Panc1 (cell line): ENCODE data around the gene PYM1. TPM values are rescaled to one million over a fixed set of nuclear protein-coding genes. Genes with fewer than 3 reads are reported as not detected.

ENCODE experiments used
- ATAC-seq: fragments of 200-7000 bp; cut with Tn5 transposase; 2 replicates; pipeline ENCODE4 v1.9.1; 2020; ENCODE audit warnings: mild to moderate bottlenecking, moderate library complexity
- BruUV-seq: library from RNA; stranded (reverse); fragments of 400-500 nt; replicated peaks from 2 replicates; lab custom pipeline; 2021; lab: Mats Ljungman, UMichigan
- CTCF ChIA-PET: fragments of 300-600 bp; sonication (Branson Sonifier 250); formaldehyde crosslinking; loops from one replicate; lab custom pipeline; 2022; ENCODE audit warnings: antibody characterized with exemption; lab: Charles Lee
- POLR2A ChIA-PET: fragments of 300-600 bp; sonication (Branson Sonifier 250); formaldehyde crosslinking; loops from one replicate; lab custom pipeline; 2022; ENCODE audit warnings: antibody characterized with exemption; lab: Charles Lee
- DNase-seq: peaks from one replicate; pipeline ENCODE4 v3.0.0-alpha.2; 2010; ENCODE audit warnings: low read depth, low spot score
- H3K27ac ChIP-seq: 2 replicates; pipeline ENCODE4 v1.5.1; 2011; ENCODE audit warnings: mild to moderate bottlenecking, low read length, inconsistent platforms
- H3K27me3 ChIP-seq: fragments of 200-500 bp; sonication (Bioruptor generic); 2 replicates; pipeline ENCODE4 v1.6.0; 2014; ENCODE audit warnings: low read length, inconsistent platforms; ENCODE audit not compliant: control insufficient read depth, insufficient read depth
- H3K36me3 ChIP-seq: fragments of 200-500 bp; sonication (Bioruptor generic); 2 replicates; pipeline ENCODE4 v1.5.1; 2014; ENCODE audit warnings: inconsistent platforms, mild to moderate bottlenecking, low read length, moderate library complexity; ENCODE audit not compliant: control insufficient read depth, insufficient read depth
- H3K4me1 ChIP-seq: 2 replicates; pipeline ENCODE4 v1.5.1; 2011; ENCODE audit warnings: inconsistent platforms, mild to moderate bottlenecking, low read length, moderate library complexity; ENCODE audit not compliant: control insufficient read depth, insufficient read depth
- H3K4me3 ChIP-seq, 2 experiments: 2 replicates each; pipeline ENCODE4 v1.5.1; 2011 to 2012; ENCODE audit warnings: low read depth in 2 of 2, low read length in 2 of 2, mild to moderate bottlenecking in 2 of 2, inconsistent platforms in 1 of 2, moderate library complexity in 1 of 2
- H3K9me3 ChIP-seq: fragments of 200-500 bp; sonication (Bioruptor generic); 2 replicates; pipeline ENCODE4 v1.5.1; 2014; ENCODE audit warnings: low read depth, mild to moderate bottlenecking, inconsistent platforms, low read length, moderate library complexity; ENCODE audit not compliant: control insufficient read depth, insufficient read depth
- CTCF ChIP-seq: fragments of 450-650 bp; IDR thresholded peaks from 2 replicates; pipeline ENCODE4 v1.5.1; 2017; ENCODE audit warnings: mild to moderate bottlenecking
- POLR2AphosphoS5 ChIP-seq: IDR thresholded peaks from 2 replicates; pipeline ENCODE4 v1.6.1; 2012; ENCODE audit warnings: mild to moderate bottlenecking, low read depth, low read length, moderate library complexity
- REST ChIP-seq, 2 experiments: IDR thresholded peaks; 2 replicates each; pipeline ENCODE4 v1.6.1; 2011 to 2012; ENCODE audit warnings: low read depth in 2 of 2, control low read depth in 1 of 2, low read length in 1 of 2, mild to moderate bottlenecking in 1 of 2, moderate library complexity in 1 of 2; ENCODE audit not compliant: insufficient read depth in 1 of 2
- SIN3A ChIP-seq: IDR thresholded peaks from 2 replicates; pipeline ENCODE4 v1.6.1; 2012; ENCODE audit warnings: low read depth, mild to moderate bottlenecking, low read length, moderate library complexity, borderline replicate concordance; ENCODE audit not compliant: insufficient read depth
- TCF7L2 ChIP-seq: IDR thresholded peaks from 2 replicates; pipeline ENCODE4 v1.6.1; 2011; ENCODE audit warnings: mild to moderate bottlenecking, low read depth, low read length, inconsistent platforms
- in situ Hi-C: cut with HindIII; loops from 2 replicates; pipeline ENCODE4 v1.10.0; 2016; ENCODE audit warnings: low sequenced_read_pairs, low pct_unique_long_range_greater_than_20kb
- intact Hi-C: fragments of 100-400 bp; cut with micrococcal nuclease; formaldehyde crosslinking; loops from one replicate; pipeline ENCODE4 v1.10.0; 2022; ENCODE audit not compliant: unreplicated experiment
- total RNA-seq: library from RNA; stranded (reverse); gene quantifications from one replicate; pipeline ENCODE4 v1.2.1, GENCODE V29; 2021; ENCODE audit not compliant: unreplicated experiment

Gene PYM1
- total RNA-seq, 1 experiment from 2014 or later: 32.2 TPM

GRCh38 chr12:55877824-55878223, 49.9 kb downstream of the PYM1 start:
- in situ Hi-C loops (no loop called here), intact Hi-C loops (no loop called here)
- Histone ChIP-seq H3K36me3 (no peaks in the 10 kb centered on the region), H3K9me3 (0 out of 2 replicates have a peak, but pooled peaks cover 5% of the 10 kb centered on the region), H3K27me3 (no peaks in the 10 kb centered on the region), H3K27ac (no peak overlapping the region), H3K4me1 (no peaks in the 10 kb centered on the region), H3K4me3 (no peak overlapping the region)
- ATAC-seq (no peak), DNase-seq (no peak)
- TF ChIP-seq REST (IDR thresholded peaks at IDR 0.05; ENCODE audit: insufficient read depth in 1 of 2, low read depth in 2 of 2, low read length in 1 of 2) (no peak), POLR2AphosphoS5 (no peak), SIN3A (no peak), TCF7L2 (no peak), CTCF (no peak)
- no TSS peak for BruUV-seq
- POLR2A ChIA-PET: no interaction called here
- CTCF ChIA-PET: no interaction called here

GRCh38 chr12:55875704-55876467, 51.8 kb downstream of the PYM1 start:
- no peaks in the 10 kb centered on the region for H3K27me3 ChIP-seq
- TF ChIP-seq CTCF (no peak), SIN3A (no peak), REST (IDR thresholded peaks at IDR 0.05; ENCODE audit: insufficient read depth in 1 of 2, low read depth in 2 of 2, low read length in 1 of 2) (no peak), TCF7L2 (no peak), POLR2AphosphoS5 (no peak)
- DNase-seq (no peak), ATAC-seq (no peak)
- ChIA-PET CTCF (no interaction called here), POLR2A (no interaction called here)
- H3K36me3 ChIP-seq: no peaks in the 10 kb centered on the region
- intact Hi-C loops (no loop called here), in situ Hi-C loops (no loop called here)
- no peak overlapping the region for H3K4me3 ChIP-seq
- no peak overlapping the region for H3K27ac ChIP-seq
- H3K9me3 ChIP-seq: 0 out of 2 replicates have a peak, but pooled peaks cover 5% of the 10 kb centered on the region
- BruUV-seq: no TSS peak
- no peaks in the 10 kb centered on the region for H3K4me1 ChIP-seq
